Measurements from ENCODE around the gene FBF1. TPM values are rescaled to one million over a fixed set of nuclear protein-coding genes. Genes with fewer than 3 reads are reported as not detected.
A peak's percentile ranks its signal among the peaks of the same experiment; 100 is the strongest.

FBF1 gene
- total and polyA plus RNA-seq, 9 of the 15 experiments (the other 6 are each of a cell fraction or from before 2014, with no cell fraction given) = 0.46 to 14.9 (median 7.5) TPM

- no peak for TF ChIP-seq GATAD2B (IDR thresholded peaks at IDR 0.05; ENCODE audit: borderline replicate concordance)
- TF ChIP-seq E2F5 (CRISPR knock-in tag; IDR thresholded peaks at IDR 0.05) = no peak; the same call in 1 of the 2 replicates
- no peak for TF ChIP-seq PATZ1 (CRISPR knock-in tag; IDR thresholded peaks at IDR 0.05; ENCODE audit: borderline replicate concordance)
- peak; percentile 82; the same call in 1 of the 2 replicates for TF ChIP-seq ZNF165 (CRISPR knock-in tag; IDR thresholded peaks at IDR 0.05; ENCODE audit: borderline replicate concordance)
- no peak for TF ChIP-seq ARID2 (IDR thresholded peaks at IDR 0.05)
- TF ChIP-seq RBM25 (IDR thresholded peaks at IDR 0.05; ENCODE audit: low read depth, low read length, severe bottlenecking) = no peak
- TF ChIP-seq BRF2 (IDR thresholded peaks at IDR 0.05; ENCODE audit: borderline replicate concordance, insufficient read depth, insufficient read length) = no peak
- TF ChIP-seq AFF1 (IDR thresholded peaks at IDR 0.05; ENCODE audit: low read depth in 1 of 2, partially characterized antibody in 2 of 2) = peak in 1 of 2 experiments; percentile 94
- no peak for TF ChIP-seq FOXP4 (CRISPR knock-in tag; IDR thresholded peaks at IDR 0.05; ENCODE audit: borderline replicate concordance)
- TF ChIP-seq BACH1 (tag; IDR thresholded peaks at IDR 0.05) = no peak
- TF ChIP-seq HMGXB4 (CRISPR knock-in tag; IDR thresholded peaks at IDR 0.05) = no peak
- no peak for TF ChIP-seq XRCC3 (IDR thresholded peaks at IDR 0.05)
- TF ChIP-seq CSDE1 (IDR thresholded peaks at IDR 0.05) = no peak; a peak in 1 of 4 replicates
- TF ChIP-seq DMBX1 (CRISPR knock-in tag; IDR thresholded peaks at IDR 0.05; ENCODE audit: borderline replicate concordance) = peak; percentile 34; the same call in 1 of the 2 replicates
These were observed at the start of gene FBF1 (continued) for GRCh38 chr17:75940727-75941441.
